Testis (tissue), 3 donors: ENCODE measurements around the gene SALL2. TPM values are rescaled to one million over a fixed set of nuclear protein-coding genes. Genes with fewer than 3 reads are reported as not detected.

Experiments used
- DNase-seq: peaks from one replicate; pipeline ENCODE4 v3.0.0-alpha.2; 2019
- H3K27ac ChIP-seq, 2 donors: fragments of 200-600 bp; sonication (generic); one replicate each; pipeline ENCODE4 v1.5.1; 2019
- H3K27me3 ChIP-seq: fragments of 200-600 bp; sonication (generic); one replicate; pipeline ENCODE4 v1.5.1; 2019
- H3K36me3 ChIP-seq: fragments of 200-600 bp; sonication (generic); one replicate; pipeline ENCODE4 v1.5.1; 2017; ENCODE audit warnings: low read depth; ENCODE audit errors: missing control alignments
- H3K4me1 ChIP-seq: fragments of 200-600 bp; sonication (generic); one replicate; pipeline ENCODE4 v1.5.1; 2019
- H3K4me3 ChIP-seq, 2 donors: fragments of 200-600 bp; sonication (generic); one replicate each; pipeline ENCODE4 v1.5.1; 2017 to 2019
- H3K9me3 ChIP-seq: fragments of 200-600 bp; sonication (generic); one replicate; pipeline ENCODE4 v1.5.1; 2017
- POLR2A ChIP-seq: fragments of 450-650 bp; IDR thresholded peaks from one replicate; pipeline ENCODE4 v1.6.1; 2017; ENCODE audit warnings: antibody characterized with exemption, mild to moderate bottlenecking, moderate library complexity
- WGBS, 2 donors: methylation state at CpG; one replicate each; pipeline ENCODE4 v1.1.5; 2018; 5-methylcytosine and 5-hydroxymethylcytosine counted together
- intact Hi-C: fragments of 100-400 bp; cut with DNase I; formaldehyde crosslinking; loops from one replicate; pipeline ENCODE4 v1.15.1; 2023; ENCODE audit warnings: low total_unique reads
- polyA plus RNA-seq: library from polyadenylated mRNA; stranded (reverse); fragments of 350-450 nt; fragmentation: Illumina TruSeq; extraction: RNeasy Lipid Tissue Mini Kit (QIAGEN cat#74804); gene quantifications from one replicate; pipeline ENCODE4 v1.2.3, GENCODE V29; 2014; ENCODE audit warnings: low read depth, low replicate concordance; ENCODE audit not compliant: insufficient read depth
- total RNA-seq, 2 donors: library from RNA; depleted of rRNA; stranded (reverse); fragments of >200 nt; gene quantifications; one replicate each; pipeline ENCODE4 v1.2.3, GENCODE V29; 2016
- TF ChIP-seq, protein P1 (sequence below), 3 experiments: fragments of 450-650 bp in 2 of 3; fragments of 200-600 bp in 1 of 3; sonication (generic) in 1 of 3; IDR thresholded peaks; one replicate each; pipeline ENCODE4 v1.5.1; 2016 to 2019; ENCODE audit warnings: antibody characterized with exemption in 3 of 3, mild to moderate bottlenecking in 2 of 3, moderate library complexity in 1 of 3

SALL2 gene
- total and polyA plus RNA-seq, 3 donors from 2014 or later: 4.1 to 5.5 (median 5.0) TPM

DNA sequence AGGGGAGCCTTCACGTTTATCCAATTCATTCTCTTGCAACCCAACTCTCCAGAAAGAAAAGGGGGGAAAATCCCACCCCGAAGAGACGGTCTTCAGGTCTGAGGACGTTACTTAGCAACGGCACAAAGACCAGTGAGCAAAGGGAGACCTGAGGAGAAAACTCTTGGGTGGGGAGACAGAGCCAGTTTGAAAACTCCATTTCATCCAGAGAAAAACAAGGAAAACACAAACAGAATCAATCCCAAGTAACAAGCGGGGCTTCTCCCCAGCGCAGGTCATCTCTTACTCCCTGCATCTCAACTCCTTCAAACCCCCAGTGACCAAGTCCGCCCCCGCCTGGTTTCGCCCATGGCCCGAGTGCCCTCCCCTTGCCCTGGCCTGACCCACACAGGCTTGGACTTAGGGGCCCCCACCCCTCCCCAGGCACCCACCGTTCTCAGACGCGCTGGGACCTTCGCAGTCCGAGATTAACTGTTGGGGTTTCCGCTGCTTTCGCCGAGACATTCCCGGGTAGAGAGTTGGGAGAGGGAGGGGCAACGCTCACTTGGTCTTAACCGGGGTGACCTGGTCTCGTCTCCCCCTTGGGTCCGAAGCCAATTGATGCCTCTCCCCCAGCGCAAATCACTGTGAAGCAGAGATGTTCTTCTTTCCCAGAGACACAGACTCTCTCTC is 10.4 kb upstream of the SALL2 start:
- H3K27ac ChIP-seq: no peak overlapping the region
- no peaks in the 10 kb centered on the region for H3K9me3 ChIP-seq
- intact Hi-C loops: no loop called here
- no peaks in the 10 kb centered on the region for H3K27me3 ChIP-seq
- peaks cover 4% of the 10 kb centered on the region for H3K4me1 ChIP-seq
- TF ChIP-seq, protein P1, sequence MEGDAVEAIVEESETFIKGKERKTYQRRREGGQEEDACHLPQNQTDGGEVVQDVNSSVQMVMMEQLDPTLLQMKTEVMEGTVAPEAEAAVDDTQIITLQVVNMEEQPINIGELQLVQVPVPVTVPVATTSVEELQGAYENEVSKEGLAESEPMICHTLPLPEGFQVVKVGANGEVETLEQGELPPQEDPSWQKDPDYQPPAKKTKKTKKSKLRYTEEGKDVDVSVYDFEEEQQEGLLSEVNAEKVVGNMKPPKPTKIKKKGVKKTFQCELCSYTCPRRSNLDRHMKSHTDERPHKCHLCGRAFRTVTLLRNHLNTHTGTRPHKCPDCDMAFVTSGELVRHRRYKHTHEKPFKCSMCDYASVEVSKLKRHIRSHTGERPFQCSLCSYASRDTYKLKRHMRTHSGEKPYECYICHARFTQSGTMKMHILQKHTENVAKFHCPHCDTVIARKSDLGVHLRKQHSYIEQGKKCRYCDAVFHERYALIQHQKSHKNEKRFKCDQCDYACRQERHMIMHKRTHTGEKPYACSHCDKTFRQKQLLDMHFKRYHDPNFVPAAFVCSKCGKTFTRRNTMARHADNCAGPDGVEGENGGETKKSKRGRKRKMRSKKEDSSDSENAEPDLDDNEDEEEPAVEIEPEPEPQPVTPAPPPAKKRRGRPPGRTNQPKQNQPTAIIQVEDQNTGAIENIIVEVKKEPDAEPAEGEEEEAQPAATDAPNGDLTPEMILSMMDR (IDR thresholded peaks at IDR 0.05): no peak
- TF ChIP-seq POLR2A: no peak
- no peak for DNase-seq
- H3K4me3 ChIP-seq: peak overlapping the region; percentile 6 to 45
- no peaks in the 10 kb centered on the region for H3K36me3 ChIP-seq
- WGBS, 2 donors: 1 to 4% methylated on average over 25 of the region's 25 CpGs

DNA sequence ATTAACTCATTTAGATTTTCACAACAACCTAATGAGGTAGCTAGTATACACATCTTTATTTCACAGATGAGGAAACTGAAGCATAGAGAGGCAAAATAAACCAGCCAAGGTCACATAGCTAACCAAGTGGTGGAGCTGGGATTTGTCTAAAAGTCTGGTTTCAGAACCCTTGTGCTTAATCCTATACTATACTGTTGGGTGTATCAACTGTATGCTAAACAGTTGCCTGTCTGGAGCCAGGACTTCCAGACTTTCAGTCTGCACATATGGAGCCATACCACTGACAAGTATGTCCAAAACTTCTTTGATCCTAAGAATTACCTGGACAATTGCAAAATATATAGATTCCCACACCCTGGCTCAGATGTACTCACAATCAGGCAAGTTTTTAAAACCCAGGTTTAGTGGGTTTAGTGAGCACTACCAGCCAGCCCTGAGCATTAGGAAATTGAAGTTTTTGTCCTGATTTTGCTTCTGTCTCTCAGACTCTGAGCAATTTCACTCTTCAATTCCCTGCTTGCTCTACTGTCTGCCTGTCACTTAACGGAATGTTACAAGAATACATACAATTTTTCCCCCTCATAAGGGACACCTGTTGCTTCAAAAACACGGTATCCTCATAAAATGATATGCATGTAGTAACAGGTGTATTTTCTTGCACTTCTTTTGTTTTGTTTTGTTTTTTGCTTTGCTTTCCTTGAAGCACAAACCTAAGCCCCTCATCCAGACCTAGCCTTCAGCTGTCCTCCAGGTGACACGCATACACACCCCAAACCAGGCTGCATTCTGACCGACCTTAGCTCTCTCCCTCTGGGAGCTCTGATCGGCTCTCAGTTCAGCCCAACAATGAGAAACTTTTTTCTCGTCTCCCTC is 9.6 kb upstream of the SALL2 start:
- H3K36me3 ChIP-seq: no peaks in the 10 kb centered on the region
- intact Hi-C loops: no loop called here
- no peak for TF ChIP-seq POLR2A
- TF ChIP-seq, protein P1 (IDR thresholded peaks at IDR 0.05): no peak
- H3K4me1 ChIP-seq: peaks cover 4% of the 10 kb centered on the region
- peak overlapping the region; percentile 6 to 45 for H3K4me3 ChIP-seq
- WGBS, 2 donors: 20 to 40% methylated on average over 6 of the region's 6 CpGs
- no peak for DNase-seq
- no peak overlapping the region for H3K27ac ChIP-seq
- H3K27me3 ChIP-seq: no peaks in the 10 kb centered on the region
- H3K9me3 ChIP-seq: no peaks in the 10 kb centered on the region

DNA sequence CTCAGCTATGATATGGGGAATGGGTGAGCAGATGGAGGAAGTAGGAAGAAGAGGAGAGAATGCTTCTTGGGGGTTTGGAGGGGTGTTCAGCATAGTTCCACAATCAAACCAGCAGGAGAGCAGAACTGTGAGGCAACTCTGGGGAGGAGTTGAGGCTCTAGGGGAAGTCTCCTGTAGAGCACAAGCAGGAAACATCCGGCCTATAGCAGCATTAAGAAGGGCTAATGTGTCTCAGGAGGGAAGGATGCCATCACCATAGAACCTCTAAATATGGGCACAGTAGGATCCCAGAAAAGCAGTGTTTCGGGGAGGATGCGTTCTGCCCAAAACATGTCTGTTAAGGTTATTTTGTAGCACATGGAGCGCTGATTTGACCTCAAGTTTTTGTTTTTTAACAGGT is 8.4 kb upstream of the SALL2 start:
- Histone ChIP-seq H3K36me3 (no peaks in the 10 kb centered on the region), H3K27me3 (no peaks in the 10 kb centered on the region), H3K4me3 (no peak overlapping the region), H3K9me3 (no peaks in the 10 kb centered on the region), H3K27ac (no peak overlapping the region), H3K4me1 (peaks cover 4% of the 10 kb centered on the region)
- WGBS, 2 donors: 86 to 90% methylated on average over 4 of the region's 4 CpGs
- TF ChIP-seq, protein P1 (IDR thresholded peaks at IDR 0.05): no peak
- intact Hi-C loops: no loop called here
- no peak for DNase-seq

DNA sequence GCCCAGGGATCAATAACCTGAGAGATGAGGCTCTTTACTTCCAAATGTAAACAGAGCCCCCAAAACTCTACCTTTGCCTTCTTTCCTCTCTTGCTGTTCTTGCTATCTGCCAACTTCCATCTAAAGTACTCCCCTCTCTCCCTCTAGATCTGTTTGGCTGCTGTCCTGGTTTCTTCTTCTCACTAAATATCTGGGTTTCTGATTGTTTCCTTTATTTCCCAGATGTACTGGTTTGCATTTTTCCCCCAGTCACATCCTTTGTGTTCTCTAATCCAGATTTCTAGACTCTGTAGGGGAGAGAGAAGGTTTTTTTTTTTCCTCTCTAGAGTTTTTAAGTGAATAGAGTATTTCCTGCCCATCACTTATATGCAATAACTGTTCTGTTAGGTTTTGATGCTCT is 7.1 kb upstream of the SALL2 start:
- Histone ChIP-seq H3K27ac (no peak overlapping the region), H3K27me3 (no peaks in the 10 kb centered on the region), H3K4me3 (no peak overlapping the region), H3K36me3 (no peaks in the 10 kb centered on the region), H3K4me1 (peaks cover 4% of the 10 kb centered on the region), H3K9me3 (no peaks in the 10 kb centered on the region)
- no peak for DNase-seq
- intact Hi-C loops: no loop called here
- no peak for TF ChIP-seq POLR2A
- TF ChIP-seq, protein P1 (IDR thresholded peaks at IDR 0.05): no peak
